Body of pancreas (tissue), 4 donors: ENCODE results near the gene UTP15.

Source experiments
- CTCF ChIP-seq, 7 experiments: fragments of 450-650 bp in 4 of 7; fragments of 200-600 bp in 3 of 7; sonication (generic) in 3 of 7; IDR thresholded peaks; one replicate each; pipeline ENCODE4 v1.5.1; 2016 to 2019; ENCODE audit warnings: antibody characterized with exemption in 7 of 7
- POLR2A ChIP-seq, 3 donors: fragments of 450-650 bp; IDR thresholded peaks; one replicate each; pipeline ENCODE4 v1.6.1; 2016; ENCODE audit warnings: antibody characterized with exemption in 3 of 3, mild to moderate bottlenecking in 2 of 3

GRCh38 chr5:73623901-73624404 lies 58.4 kb downstream of the UTP15 start:
- TF ChIP-seq POLR2A (IDR thresholded peaks at IDR 0.05) (no peak), CTCF (IDR thresholded peaks at IDR 0.05) (no peak)
